ENCODE data around the gene PAPLN.

Gene PAPLN

GRCh38 chr14:73266317-73266716 lies 29.0 kb downstream of the PAPLN start:
- H3K4me3 ChIP-seq (ENCODE audit: low read depth, low read length), result no peak overlapping the region
- TF ChIP-seq CTCF (IDR thresholded peaks at IDR 0.05; ENCODE audit: borderline replicate concordance, insufficient read depth, low read depth, low read length), result no peak

- TF ChIP-seq CTCF (IDR thresholded peaks at IDR 0.05; ENCODE audit: borderline replicate concordance, insufficient read depth, low read depth, low read length), result no peak
- no peak overlapping the region for H3K4me3 ChIP-seq (ENCODE audit: low read depth, low read length)
These were observed 30.2 kb downstream of the PAPLN start for GRCh38 chr14:73267474-73267873.

GRCh38 chr14:73269729-73270531 lies 32.6 kb downstream of the PAPLN start:
- TF ChIP-seq CTCF (IDR thresholded peaks at IDR 0.05; ENCODE audit: borderline replicate concordance, insufficient read depth, low read depth, low read length), result no peak
- peak overlapping the region; percentile 38 for H3K4me3 ChIP-seq (ENCODE audit: low read depth, low read length)

GRCh38 chr14:73272393-73272792 lies 35.1 kb downstream of the PAPLN start:
- no peak overlapping the region for H3K4me3 ChIP-seq (ENCODE audit: low read depth, low read length)
- no peak for TF ChIP-seq CTCF (IDR thresholded peaks at IDR 0.05; ENCODE audit: borderline replicate concordance, insufficient read depth, low read depth, low read length)

GRCh38 chr14:73273799-73274198 lies 36.5 kb downstream of the PAPLN start:
- TF ChIP-seq CTCF (IDR thresholded peaks at IDR 0.05; ENCODE audit: borderline replicate concordance, insufficient read depth, low read depth, low read length), result no peak
- H3K4me3 ChIP-seq (ENCODE audit: low read depth, low read length), result no peak overlapping the region

- TF ChIP-seq CTCF (IDR thresholded peaks at IDR 0.05; ENCODE audit: borderline replicate concordance, insufficient read depth, low read depth, low read length), result no peak
- no peak overlapping the region for H3K4me3 ChIP-seq (ENCODE audit: low read depth, low read length)
These were observed 39.5 kb downstream of the PAPLN start for GRCh38 chr14:73276836-73277235.

- no peak for TF ChIP-seq CTCF (IDR thresholded peaks at IDR 0.05; ENCODE audit: borderline replicate concordance, insufficient read depth, low read depth, low read length)
- H3K4me3 ChIP-seq (ENCODE audit: low read depth, low read length), result no peak overlapping the region
These were observed 40.1 kb downstream of the PAPLN start for GRCh38 chr14:73277376-73277775.

All from GM12875 (cell line).